K562 (cell line): ENCODE measurements around the gene TMEM203. TPM values are rescaled to one million over a fixed set of nuclear protein-coding genes. Genes with fewer than 3 reads are reported as not detected.

ENCODE experiments used
- ADNP ChIP-seq: fragments of 200-800 bp; sonication (Bioruptor generic); IDR thresholded peaks from 2 replicates; pipeline ENCODE4 v1.6.1; 2016; ENCODE audit warnings: missing genetic modification characterization, missing compliant biosample characterization
- BRD4 ChIP-seq: fragments of 200-600 bp; sonication (generic); IDR thresholded peaks from 2 replicates; pipeline ENCODE4 v1.6.1; 2017; ENCODE audit warnings: inconsistent platforms
- CEBPB ChIP-seq: fragments of 450-650 bp; IDR thresholded peaks from 2 replicates; pipeline ENCODE4 v1.6.1; 2016; ENCODE audit warnings: missing genetic modification characterization, missing compliant biosample characterization
- E2F8 ChIP-seq: fragments of 450-650 bp; IDR thresholded peaks from 2 replicates; pipeline ENCODE4 v1.7.1; 2018; ENCODE audit warnings: mild to moderate bottlenecking, low read depth; ENCODE audit not compliant: partially characterized antibody
- EGR1 ChIP-seq: fragments of 450-650 bp; conservative IDR thresholded peaks from 2 replicates; pipeline ENCODE4 v1.6.1; 2017; ENCODE audit warnings: mild to moderate bottlenecking
- HDAC2 ChIP-seq: fragments of 450-650 bp; IDR thresholded peaks from 2 replicates; pipeline ENCODE4 v1.6.1; 2016; ENCODE audit warnings: mild to moderate bottlenecking
- HES1 ChIP-seq: fragments of 450-650 bp; IDR thresholded peaks from 2 replicates; pipeline ENCODE4 v1.6.1; 2016; ENCODE audit warnings: low read depth, mild to moderate bottlenecking, moderate library complexity
- ILK ChIP-seq: fragments of 450-650 bp; IDR thresholded peaks from 2 replicates; pipeline ENCODE4 v1.6.1; 2016; ENCODE audit warnings: missing genetic modification characterization, low read depth, mild to moderate bottlenecking, missing compliant biosample characterization, moderate library complexity, borderline replicate concordance
- KAT2B ChIP-seq: IDR thresholded peaks from one replicate; pipeline ENCODE4 v1.6.1; 2012; ENCODE audit warnings: low read depth, mild to moderate bottlenecking, control low read depth, inconsistent platforms, low read length, moderate library complexity
- KDM1A ChIP-seq, 2 experiments: fragments of 450-650 bp; IDR thresholded peaks; 2 replicates each; pipeline ENCODE4 v1.6.1; 2016; ENCODE audit warnings: mild to moderate bottlenecking in 2 of 2
- MCM3 ChIP-seq: fragments of 450-650 bp; IDR thresholded peaks from 2 replicates; pipeline ENCODE4 v1.6.1; 2016
- MCM5 ChIP-seq: fragments of 450-650 bp; IDR thresholded peaks from 2 replicates; pipeline ENCODE4 v1.6.1; 2016; ENCODE audit warnings: low read depth
- MECOM ChIP-seq: fragments of 250-450 bp; sonication (Bioruptor Pico); IDR thresholded peaks from 2 replicates; pipeline ENCODE4 v1.8.0; 2022; ENCODE audit warnings: inconsistent platforms
- MYC ChIP-seq, 2 experiments: fragments of 250-450 bp in 1 of 2; sonication (Bioruptor Pico) in 1 of 2; IDR thresholded peaks; 2 replicates each; pipeline versions ENCODE4 v1.5.1 to v1.6.1; 2012 to 2021; ENCODE audit warnings: low read depth in 2 of 2, borderline replicate concordance in 1 of 2, improper control_type of control experiment in 1 of 2, low read length in 1 of 2, mild to moderate bottlenecking in 1 of 2, moderate library complexity in 1 of 2
- OTX1 ChIP-seq: fragments of 450-650 bp; formaldehyde crosslinking; IDR thresholded peaks from 2 replicates; pipeline ENCODE4 v1.4.0; 2022; ENCODE audit warnings: mild to moderate bottlenecking
- PKNOX1 ChIP-seq: fragments of 450-650 bp; IDR thresholded peaks from 2 replicates; pipeline ENCODE4 v1.6.1; 2016
- RBFOX2 ChIP-seq: fragments of 200-400 bp; formaldehyde crosslinking; IDR thresholded peaks from 2 replicates; pipeline ENCODE4 v1.6.1; 2017; ENCODE audit warnings: low read depth, mild to moderate bottlenecking, low read length, moderate library complexity
- RUNX1 ChIP-seq: sonication (generic); IDR thresholded peaks from 2 replicates; pipeline ENCODE4 v1.6.1; 2016; ENCODE audit warnings: antibody characterized with exemption, low read depth
- SIN3B ChIP-seq: fragments of 450-650 bp; IDR thresholded peaks from 2 replicates; pipeline ENCODE4 v1.6.1; 2017; ENCODE audit warnings: low read depth, mild to moderate bottlenecking, moderate library complexity
- SMAD4 ChIP-seq: fragments of 250-450 bp; sonication (Bioruptor Pico); conservative IDR thresholded peaks from 2 replicates; pipeline ENCODE4 v1.8.0; 2021; ENCODE audit warnings: inconsistent platforms, mild to moderate bottlenecking, moderate library complexity
- TCF3 ChIP-seq: sonication (generic); formaldehyde crosslinking; IDR thresholded peaks from 2 replicates; pipeline ENCODE4 v1.4.0; 2020; ENCODE audit warnings: mild to moderate bottlenecking, missing genetic modification reagents
- ZBTB26 ChIP-seq: fragments of 450-650 bp; formaldehyde crosslinking; IDR thresholded peaks from 2 replicates; pipeline ENCODE4 v1.4.0; 2022; ENCODE audit warnings: missing genetic modification characterization
- ZC3H8 ChIP-seq: fragments of 450-650 bp; IDR thresholded peaks from 2 replicates; pipeline ENCODE4 v1.6.1; 2017
- ZNF165 ChIP-seq: fragments of 250-450 bp; sonication (Bioruptor Pico); IDR thresholded peaks from 2 replicates; pipeline ENCODE4 v1.4.0; 2020; ENCODE audit warnings: borderline replicate concordance
- ZNF274 ChIP-seq: IDR thresholded peaks from 2 replicates; pipeline ENCODE4 v1.6.1; 2011; ENCODE audit warnings: low read depth, mild to moderate bottlenecking, low read length, moderate library complexity, borderline replicate concordance
- polyA plus RNA-seq, 8 experiments: library from polyadenylated mRNA; depleted of rRNA in 4 of 8; stranded (reverse) in 5 of 8; unstranded in 3 of 8; fragments of >200 nt; fragmentation: Nextera tagmentation in 2 of 8; fragmentation: Illumina TruSeq in 1 of 8; extraction: Ambion mirVana in 2 of 8; extraction: Trizol in 1 of 8; gene quantifications; 2 replicates each; pipeline versions ENCODE4 v1.2.1 to v1.2.3, GENCODE V29; 2011 to 2014; ENCODE audit warnings: inconsistent platforms in 1 of 8, missing spikeins in 1 of 8
- total RNA-seq, 7 experiments: library from RNA; depleted of rRNA in 6 of 7; stranded (reverse); fragments of >200 nt in 6 of 7; fragmentation: Illumina TruSeq in 2 of 7; extraction: Trizol in 2 of 7; gene quantifications; 2 replicates each; pipeline versions ENCODE4 v1.2.1 to v1.2.3, GENCODE V29; 2011 to 2021; ENCODE audit warnings: low replicate concordance in 1 of 7

TMEM203 gene
- total and polyA plus RNA-seq, 9 of the 15 experiments (the other 6 are each of a cell fraction or from before 2014, with no cell fraction given), result 8.8 to 59.5 (median 37.6) TPM

GRCh38 chr9:137217276-137218211 is 12.1 kb upstream of the TMEM203 start (continued):
- TF ChIP-seq MYC (IDR thresholded peaks at IDR 0.05; ENCODE audit: low read depth, low read length) (peak; percentile 37; the same call in 1 of the 2 replicates), MYC (CRISPR knock-in tag; IDR thresholded peaks at IDR 0.05; ENCODE audit: borderline replicate concordance, low read depth) (no peak), MECOM (CRISPR knock-in tag) (no peak), MCM3 (no peak), SMAD4 (no peak), E2F8 (no peak), TCF3 (no peak), RBFOX2 (peak; percentile 74), ZC3H8 (no peak), ILK (no peak), ZBTB26 (CRISPR knock-in tag) (no peak), ADNP (no peak), SIN3B (peak; percentile 36; the same call in 1 of the 2 replicates), HDAC2 (no peak), HES1 (no peak), CEBPB (tag) (no peak), OTX1 (CRISPR knock-in tag) (no peak), BRD4 (no peak), RUNX1 (no peak), ZNF274 (no peak), EGR1 (0 out of 2 replicates have a peak, but pooled peaks have one; percentile 25), KDM1A (IDR thresholded peaks at IDR 0.05) (no peak), ZNF165 (CRISPR knock-in tag) (no peak), MCM5 (no peak), KAT2B (no peak), PKNOX1 (no peak)
